Esophagus squamous epithelium (tissue), 5 donors: ENCODE data around the gene MYO9A. TPM values are rescaled to one million over a fixed set of nuclear protein-coding genes. Genes with fewer than 3 reads are reported as not detected.

Experiments used
- DNase-seq: peaks from one replicate; lab custom pipeline; 2025; lab: John Stamatoyannopoulos, UW
- H3K27ac ChIP-seq, 4 donors: fragments of 200-600 bp; sonication (generic); one replicate each; pipeline ENCODE4 v1.5.1; 2016 to 2019; ENCODE audit warnings: mild to moderate bottlenecking in 1 of 4
- H3K27me3 ChIP-seq, 4 donors: fragments of 200-600 bp; sonication (generic); 1 replicate in 3 of 4; 2 replicates in 1 of 4; pipeline versions ENCODE4 v1.5.1 to v1.6.0; 2017 to 2021; ENCODE audit warnings: antibody characterized with exemption in 1 of 4
- H3K36me3 ChIP-seq, 3 donors: fragments of 200-600 bp; sonication (generic); one replicate each; pipeline ENCODE4 v1.5.1; 2016 to 2019
- H3K4me1 ChIP-seq, 3 donors: fragments of 200-600 bp; sonication (generic); one replicate each; pipeline ENCODE4 v1.5.1; 2017 to 2019
- H3K4me3 ChIP-seq, 4 donors: fragments of 200-600 bp; sonication (generic); 1 replicate in 3 of 4; 2 replicates in 1 of 4; pipeline ENCODE4 v1.5.1; 2016 to 2019; ENCODE audit warnings: mild to moderate bottlenecking in 2 of 4, moderate library complexity in 1 of 4
- H3K9me3 ChIP-seq, 3 donors: fragments of 200-600 bp; sonication (generic); one replicate each; pipeline ENCODE4 v1.5.1; 2016 to 2019
- POLR2A ChIP-seq, 4 donors: fragments of 450-650 bp; IDR thresholded peaks; one replicate each; pipeline ENCODE4 v1.6.1; 2017; ENCODE audit warnings: antibody characterized with exemption in 4 of 4, mild to moderate bottlenecking in 4 of 4, moderate library complexity in 3 of 4
- WGBS, 2 donors: methylation state at CpG; one replicate each; pipeline ENCODE4 v1.1.5; 2018; 5-methylcytosine and 5-hydroxymethylcytosine counted together
- intact Hi-C: fragments of 100-400 bp; cut with DNase I; formaldehyde crosslinking; loops from one replicate; pipeline ENCODE4 v1.15.0; 2022
- total RNA-seq, 4 donors: library from RNA; depleted of rRNA; stranded (reverse); fragments of >200 nt; gene quantifications; one replicate each; pipeline ENCODE4 v1.1.0, GENCODE V29; 2016
- TF ChIP-seq, protein P1 (sequence below), 6 experiments: fragments of 450-650 bp in 4 of 6; fragments of 200-600 bp in 2 of 6; sonication (generic) in 2 of 6; IDR thresholded peaks; one replicate each; pipeline ENCODE4 v1.5.1; 2016 to 2019; ENCODE audit warnings: antibody characterized with exemption in 6 of 6, mild to moderate bottlenecking in 4 of 6, moderate library complexity in 4 of 6
- donor health status: DM: yes; HTN: yes; CAD: no.

The MYO9A gene
- total RNA-seq, 4 donors from 2014 or later = 18.2 to 62.0 (median 35.0) TPM

DNA sequence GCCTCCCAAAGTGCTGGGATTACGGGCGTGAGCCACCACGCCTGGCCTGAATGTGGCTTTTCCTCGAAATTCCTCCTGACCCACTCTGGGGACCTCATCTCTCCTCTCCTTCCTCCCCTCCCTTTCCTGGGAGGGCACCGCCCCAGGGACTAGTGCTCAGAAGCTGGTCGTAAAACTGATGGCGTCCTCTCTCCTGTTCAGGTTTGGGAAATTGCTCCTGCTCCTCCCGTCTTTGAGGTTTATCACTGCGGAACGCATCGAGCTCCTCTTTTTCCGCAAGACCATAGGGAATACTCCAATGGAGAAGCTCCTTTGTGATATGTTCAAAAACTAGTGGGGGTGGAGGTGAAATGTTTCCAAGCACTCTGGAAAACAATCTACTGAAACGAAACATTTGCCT is 300.6 kb downstream of the MYO9A start:
- no peak for DNase-seq

DNA sequence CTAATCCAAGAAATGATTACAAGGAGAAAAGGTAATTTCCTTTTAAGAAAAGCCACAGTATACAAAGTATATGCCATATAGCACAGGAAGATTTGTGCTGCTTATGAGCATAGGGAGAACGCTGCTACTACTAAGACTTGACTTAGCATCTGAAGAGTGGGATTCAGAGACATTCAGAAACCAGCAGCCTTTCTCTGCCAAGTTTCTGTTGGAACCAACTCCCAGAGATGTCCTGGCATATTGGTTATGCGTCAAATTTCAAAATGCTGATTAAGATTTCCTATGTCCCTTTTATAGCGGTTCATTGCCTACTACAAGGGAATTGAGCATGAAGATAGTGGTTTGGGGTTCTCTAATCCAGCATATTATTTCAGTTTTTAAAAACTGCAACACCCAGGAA is 302.6 kb downstream of the MYO9A start:
- no peak overlapping the region for H3K4me3 ChIP-seq
- TF ChIP-seq, protein P1, sequence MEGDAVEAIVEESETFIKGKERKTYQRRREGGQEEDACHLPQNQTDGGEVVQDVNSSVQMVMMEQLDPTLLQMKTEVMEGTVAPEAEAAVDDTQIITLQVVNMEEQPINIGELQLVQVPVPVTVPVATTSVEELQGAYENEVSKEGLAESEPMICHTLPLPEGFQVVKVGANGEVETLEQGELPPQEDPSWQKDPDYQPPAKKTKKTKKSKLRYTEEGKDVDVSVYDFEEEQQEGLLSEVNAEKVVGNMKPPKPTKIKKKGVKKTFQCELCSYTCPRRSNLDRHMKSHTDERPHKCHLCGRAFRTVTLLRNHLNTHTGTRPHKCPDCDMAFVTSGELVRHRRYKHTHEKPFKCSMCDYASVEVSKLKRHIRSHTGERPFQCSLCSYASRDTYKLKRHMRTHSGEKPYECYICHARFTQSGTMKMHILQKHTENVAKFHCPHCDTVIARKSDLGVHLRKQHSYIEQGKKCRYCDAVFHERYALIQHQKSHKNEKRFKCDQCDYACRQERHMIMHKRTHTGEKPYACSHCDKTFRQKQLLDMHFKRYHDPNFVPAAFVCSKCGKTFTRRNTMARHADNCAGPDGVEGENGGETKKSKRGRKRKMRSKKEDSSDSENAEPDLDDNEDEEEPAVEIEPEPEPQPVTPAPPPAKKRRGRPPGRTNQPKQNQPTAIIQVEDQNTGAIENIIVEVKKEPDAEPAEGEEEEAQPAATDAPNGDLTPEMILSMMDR (IDR thresholded peaks at IDR 0.05) = no peak
- TF ChIP-seq POLR2A (IDR thresholded peaks at IDR 0.05) = no peak
- intact Hi-C loops = no loop called here
- peaks cover 0 to 2% (median 0%) of the 10 kb centered on the region in 3 donors for H3K9me3 ChIP-seq
- H3K4me1 ChIP-seq = no peaks in the 10 kb centered on the region
- no peak for DNase-seq
- H3K27me3 ChIP-seq = no peaks in the 10 kb centered on the region
- peaks cover 0 to 2% (median 0%) of the 10 kb centered on the region in 3 donors for H3K36me3 ChIP-seq
- 93 to 97% methylated on average over 3 of the region's 3 CpGs for WGBS, 2 donors
- no peak overlapping the region for H3K27ac ChIP-seq

More for the DNA sequence above, 300.6 kb downstream of the MYO9A start:
- Histone ChIP-seq H3K4me1 (no peaks in the 10 kb centered on the region), H3K27ac (no peak overlapping the region), H3K36me3 (peaks cover 0 to 21% (median 3%) of the 10 kb centered on the region in 3 donors), H3K4me3 (no peak overlapping the region), H3K9me3 (peaks cover 0 to 22% (median 11%) of the 10 kb centered on the region in 3 donors), H3K27me3 (no peaks in the 10 kb centered on the region)
- no peak for TF ChIP-seq POLR2A (IDR thresholded peaks at IDR 0.05)
- TF ChIP-seq, protein P1 (IDR thresholded peaks at IDR 0.05) = no peak
- intact Hi-C loops = no loop called here
- WGBS, 2 donors = 96 to 99% methylated on average over 13 of the region's 13 CpGs

DNA sequence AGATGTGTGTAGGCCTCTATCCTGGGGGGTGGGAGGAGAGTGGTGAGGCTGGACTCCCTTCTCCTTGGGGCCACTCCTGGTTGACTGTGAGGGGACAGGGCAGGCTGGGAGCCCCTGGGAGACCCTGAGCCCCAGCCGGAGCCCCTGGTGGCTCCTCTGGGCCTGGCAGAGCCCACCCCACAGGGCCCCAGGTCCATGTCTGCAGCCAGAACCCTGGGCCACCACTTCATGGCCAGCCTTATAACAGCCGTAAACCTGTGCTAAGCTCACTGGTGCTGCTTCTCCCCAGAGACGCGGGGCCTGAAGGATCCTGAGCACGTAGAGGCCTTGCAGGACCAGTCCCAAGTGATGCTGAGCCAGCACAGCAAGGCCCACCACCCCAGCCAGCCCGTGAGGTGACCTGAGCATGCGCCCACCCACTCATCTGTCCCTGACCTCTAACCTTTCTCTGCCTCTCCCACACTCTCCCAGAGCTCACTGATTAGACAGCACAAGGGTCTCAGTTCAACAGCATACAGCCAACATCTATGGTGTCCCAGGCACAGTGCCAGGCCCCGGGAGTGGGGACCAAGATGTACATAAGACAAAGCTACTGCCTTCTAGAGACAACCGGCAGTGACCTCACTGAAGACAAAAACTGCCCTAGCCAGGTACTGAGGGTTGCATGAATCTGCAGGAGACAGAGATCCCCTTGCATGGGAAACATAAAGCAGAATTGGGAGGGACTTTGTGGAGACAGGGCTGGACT is 304.1 kb downstream of the MYO9A start:
- no peaks in the 10 kb centered on the region for H3K36me3 ChIP-seq
- no peaks in the 10 kb centered on the region for H3K4me1 ChIP-seq
- no peaks in the 10 kb centered on the region for H3K27me3 ChIP-seq
- WGBS, 2 donors = 65 to 91% methylated on average over 5 to 7 of the region's 9 CpGs
- intact Hi-C loops = no loop called here
- no peak overlapping the region for H3K4me3 ChIP-seq
- no peaks in the 10 kb centered on the region for H3K9me3 ChIP-seq
- H3K27ac ChIP-seq = no peak overlapping the region
- TF ChIP-seq, protein P1 (IDR thresholded peaks at IDR 0.05) = no peak
- TF ChIP-seq POLR2A (IDR thresholded peaks at IDR 0.05) = no peak
- no peak for DNase-seq

DNA sequence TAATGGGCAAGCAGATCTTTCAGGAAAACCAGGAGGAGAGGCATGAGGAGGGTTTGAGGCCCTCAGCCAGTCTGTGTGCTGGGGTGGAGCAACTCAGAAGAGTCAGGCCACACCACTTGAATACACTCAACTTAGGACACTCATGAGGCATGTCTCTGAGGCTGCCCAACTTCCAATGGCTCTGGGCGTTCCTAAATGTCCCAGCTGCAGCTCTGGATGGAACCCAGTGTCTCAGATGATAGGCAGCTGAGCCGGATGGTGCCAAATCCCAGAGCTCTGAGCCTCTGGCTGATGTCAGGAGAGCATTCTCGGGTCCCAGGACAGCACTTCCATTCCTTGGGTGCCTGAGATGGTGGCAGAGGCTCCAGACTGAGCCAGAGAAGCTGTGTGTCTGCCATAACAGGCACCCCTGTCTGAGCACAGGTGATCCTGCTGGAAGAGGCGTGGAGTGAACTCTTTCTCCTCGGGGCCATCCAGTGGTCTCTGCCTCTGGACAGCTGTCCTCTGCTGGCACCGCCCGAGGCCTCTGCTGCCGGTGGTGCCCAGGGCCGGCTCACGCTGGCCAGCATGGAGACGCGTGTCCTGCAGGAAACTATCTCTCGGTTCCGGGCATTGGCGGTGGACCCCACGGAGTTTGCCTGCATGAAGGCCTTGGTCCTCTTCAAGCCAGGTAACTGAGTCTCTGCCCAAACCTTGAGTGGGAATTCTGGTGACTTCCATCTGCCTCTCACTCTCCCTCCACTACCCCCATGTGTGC is 304.8 kb downstream of the MYO9A start:
- TF ChIP-seq, protein P1 (IDR thresholded peaks at IDR 0.05) = no peak
- TF ChIP-seq POLR2A (IDR thresholded peaks at IDR 0.05) = no peak
- no peak for DNase-seq
- no peaks in the 10 kb centered on the region for H3K9me3 ChIP-seq
- H3K4me1 ChIP-seq = no peaks in the 10 kb centered on the region
- WGBS, 2 donors = 65 to 67% methylated on average over 2 to 4 of the region's 16 CpGs
- H3K27ac ChIP-seq = no peak overlapping the region
- no peaks in the 10 kb centered on the region for H3K27me3 ChIP-seq
- intact Hi-C loops = no loop called here
- H3K4me3 ChIP-seq = no peak overlapping the region
- no peaks in the 10 kb centered on the region for H3K36me3 ChIP-seq
